BLaER1 treated with 17β-estradiol and CSF1 and Interleukin-3, amounts not matched to agents 10 nM and 100 nM (cell line): Measurements from ENCODE around the gene C10orf71.

ENCODE experiments used
- H3K27ac ChIP-seq, 11 experiments: shearing (Covaris generic); formaldehyde crosslinking; 2 replicates each; pipeline ENCODE4 v1.8.1; 2022
- H3K27me3 ChIP-seq, 11 experiments: shearing (Covaris generic); formaldehyde crosslinking; 2 replicates each; pipeline ENCODE4 v1.8.1; 2022
- H3K36me3 ChIP-seq, 11 experiments: shearing (Covaris generic); formaldehyde crosslinking; 2 replicates each; pipeline ENCODE4 v1.8.1; 2022
- H3K4me1 ChIP-seq, 10 experiments: shearing (Covaris generic); formaldehyde crosslinking; 2 replicates each; pipeline ENCODE4 v1.8.1; 2022
- H3K4me2 ChIP-seq, 11 experiments: shearing (Covaris generic); formaldehyde crosslinking; 2 replicates each; pipeline ENCODE4 v1.8.1; 2022
- H3K4me3 ChIP-seq, 10 experiments: shearing (Covaris generic); formaldehyde crosslinking; 2 replicates each; pipeline ENCODE4 v1.8.1; 2022
- H3K9ac ChIP-seq, 11 experiments: shearing (Covaris generic); formaldehyde crosslinking; 2 replicates each; pipeline ENCODE4 v1.8.1; 2022
- H3K9me3 ChIP-seq, 11 experiments: shearing (Covaris generic); formaldehyde crosslinking; replicated peaks in 1 of 11; 2 replicates each; pipeline ENCODE4 v1.8.1; 2022
- H4K20me1 ChIP-seq, 11 experiments: shearing (Covaris generic); formaldehyde crosslinking; 2 replicates each; pipeline ENCODE4 v1.8.1; 2022
- Cebpa-rat ChIP-seq, 11 experiments: shearing (Covaris generic); IDR thresholded peaks; 2 replicates each; pipeline ENCODE4 v1.8.1; 2022

C10orf71 gene

DNA sequence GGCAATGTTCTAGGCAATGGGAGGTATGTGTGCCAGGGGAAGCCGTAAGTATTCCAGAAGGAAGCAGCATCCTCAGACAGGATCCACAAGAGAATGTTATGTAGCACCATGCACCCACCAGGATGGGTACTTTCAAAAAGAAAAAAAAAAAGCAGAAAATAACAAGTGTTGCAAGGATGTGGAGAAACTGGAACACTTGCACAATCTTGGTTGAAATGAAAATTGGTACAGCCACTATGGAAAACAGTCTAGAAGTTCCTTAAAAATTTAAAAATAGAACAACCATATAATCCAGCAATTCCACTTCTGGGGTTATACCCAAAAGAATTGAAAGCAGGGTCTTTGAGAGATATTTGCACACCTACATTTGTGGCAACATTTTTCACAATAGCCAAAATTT is 20.2 kb downstream of the C10orf71 start:
- Histone ChIP-seq H3K4me3 (no peak overlapping the region), H3K36me3 (no peaks in the 10 kb centered on the region), H4K20me1 (no peaks in the 10 kb centered on the region), H3K27ac (no peak overlapping the region), H3K27me3 (no peaks in the 10 kb centered on the region), H3K9ac (no peak overlapping the region), H3K4me1 (peaks cover 0 to 21% (median 8%) of the 10 kb centered on the region in 10 experiments; a peak in 11 of 20 replicates), H3K4me2 (peak overlapping the region in 1 of 11 experiments; percentile 1; a peak in 1 of 22 replicates), H3K9me3 (no peaks in the 10 kb centered on the region)
- no peak for TF ChIP-seq Cebpa-rat (IDR thresholded peaks at IDR 0.05)

DNA sequence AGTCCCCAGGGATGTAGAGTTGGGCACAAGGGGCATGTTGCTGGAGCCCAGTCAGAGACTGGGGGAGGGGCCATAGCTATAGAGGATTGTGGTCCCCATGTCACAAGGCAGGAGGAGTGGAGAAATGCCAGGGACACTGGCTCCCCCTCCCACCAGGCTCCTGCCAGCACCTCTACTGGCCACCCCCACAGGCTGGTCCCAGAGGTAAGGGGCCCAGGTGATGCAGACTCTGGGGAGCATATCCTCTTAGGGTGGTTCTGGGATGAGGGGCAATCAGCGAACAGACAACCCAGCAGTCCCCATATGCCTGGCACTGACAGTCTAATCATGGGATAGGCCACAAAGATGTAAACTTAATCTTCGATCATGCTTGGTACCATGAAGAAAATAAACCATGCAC is 21.2 kb downstream of the C10orf71 start:
- H3K4me3 ChIP-seq = no peak overlapping the region
- TF ChIP-seq Cebpa-rat (IDR thresholded peaks at IDR 0.05) = no peak
- H3K4me1 ChIP-seq = peaks cover 0 to 17% (median 8%) of the 10 kb centered on the region in 10 experiments; a peak in 11 of 20 replicates
- H4K20me1 ChIP-seq = no peaks in the 10 kb centered on the region
- H3K27me3 ChIP-seq = no peaks in the 10 kb centered on the region
- no peak overlapping the region for H3K9ac ChIP-seq
- H3K36me3 ChIP-seq = no peaks in the 10 kb centered on the region
- no peaks in the 10 kb centered on the region for H3K9me3 ChIP-seq
- no peak overlapping the region for H3K27ac ChIP-seq
- H3K4me2 ChIP-seq = no peak overlapping the region; a peak in 1 of 22 replicates

DNA sequence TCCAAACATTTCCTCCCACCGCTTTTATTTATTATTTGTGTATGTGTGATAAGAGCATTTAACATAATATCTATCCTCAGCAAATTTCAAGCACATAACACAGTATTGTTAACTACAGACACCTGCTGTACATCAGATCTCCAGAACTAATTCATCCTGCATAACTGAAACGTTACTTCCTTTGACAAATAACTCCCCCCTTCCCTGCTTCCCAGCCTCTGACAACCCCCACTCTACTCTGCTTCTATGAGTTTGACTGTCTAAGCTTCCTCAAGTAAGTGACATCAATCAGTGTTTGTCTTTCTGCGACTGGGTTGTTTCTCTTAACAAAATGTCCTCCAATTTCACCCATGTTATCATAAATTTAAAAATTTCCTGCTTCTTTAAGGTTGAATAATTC is 22.1 kb downstream of the C10orf71 start:
- no peak for TF ChIP-seq Cebpa-rat (IDR thresholded peaks at IDR 0.05)
- H3K27me3 ChIP-seq = no peaks in the 10 kb centered on the region

GRCh38 chr10:49322371-49323170 is 23.6 kb downstream of the C10orf71 start:
- Histone ChIP-seq H3K9ac (no peak overlapping the region), H4K20me1 (no peaks in the 10 kb centered on the region), H3K36me3 (no peaks in the 10 kb centered on the region), H3K4me1 (peaks cover 0 to 18% (median 8%) of the 10 kb centered on the region in 10 experiments; a peak in 11 of 20 replicates), H3K4me2 (no peak overlapping the region), H3K27ac (no peak overlapping the region), H3K27me3 (no peaks in the 10 kb centered on the region), H3K9me3 (no peaks in the 10 kb centered on the region), H3K4me3 (no peak overlapping the region)
- no peak for TF ChIP-seq Cebpa-rat (IDR thresholded peaks at IDR 0.05)

More for the DNA sequence above, 22.1 kb downstream of the C10orf71 start:
- no peak overlapping the region for H3K4me2 ChIP-seq
- H4K20me1 ChIP-seq = no peaks in the 10 kb centered on the region
- no peak overlapping the region for H3K27ac ChIP-seq
- no peaks in the 10 kb centered on the region for H3K9me3 ChIP-seq
- H3K36me3 ChIP-seq = no peaks in the 10 kb centered on the region
- H3K4me3 ChIP-seq = no peak overlapping the region
- peaks cover 0 to 18% (median 8%) of the 10 kb centered on the region in 10 experiments; a peak in 11 of 20 replicates for H3K4me1 ChIP-seq
- no peak overlapping the region for H3K9ac ChIP-seq

GRCh38 chr10:49323171-49323895 is 24.4 kb downstream of the C10orf71 start:
- Histone ChIP-seq H3K4me3 (no peak overlapping the region), H3K36me3 (no peaks in the 10 kb centered on the region), H3K9me3 (no peaks in the 10 kb centered on the region), H3K27ac (no peak overlapping the region), H3K4me1 (peaks cover 0 to 14% (median 6%) of the 10 kb centered on the region in 10 experiments; a peak in 11 of 20 replicates), H3K9ac (no peak overlapping the region), H4K20me1 (no peaks in the 10 kb centered on the region), H3K4me2 (no peak overlapping the region), H3K27me3 (no peaks in the 10 kb centered on the region)
- TF ChIP-seq Cebpa-rat (IDR thresholded peaks at IDR 0.05) = no peak

- Histone ChIP-seq H3K4me3 (no peak overlapping the region), H3K9ac (no peak overlapping the region), H3K4me2 (no peak overlapping the region), H3K4me1 (peaks cover 0 to 9% (median 1%) of the 10 kb centered on the region in 10 experiments; a peak in 7 of 20 replicates), H3K36me3 (no peaks in the 10 kb centered on the region), H4K20me1 (no peaks in the 10 kb centered on the region), H3K27me3 (no peaks in the 10 kb centered on the region), H3K9me3 (no peaks in the 10 kb centered on the region), H3K27ac (no peak overlapping the region)
- no peak for TF ChIP-seq Cebpa-rat (IDR thresholded peaks at IDR 0.05)
Observed at GRCh38 chr10:49323896-49324270, 24.9 kb downstream of the C10orf71 start.

DNA sequence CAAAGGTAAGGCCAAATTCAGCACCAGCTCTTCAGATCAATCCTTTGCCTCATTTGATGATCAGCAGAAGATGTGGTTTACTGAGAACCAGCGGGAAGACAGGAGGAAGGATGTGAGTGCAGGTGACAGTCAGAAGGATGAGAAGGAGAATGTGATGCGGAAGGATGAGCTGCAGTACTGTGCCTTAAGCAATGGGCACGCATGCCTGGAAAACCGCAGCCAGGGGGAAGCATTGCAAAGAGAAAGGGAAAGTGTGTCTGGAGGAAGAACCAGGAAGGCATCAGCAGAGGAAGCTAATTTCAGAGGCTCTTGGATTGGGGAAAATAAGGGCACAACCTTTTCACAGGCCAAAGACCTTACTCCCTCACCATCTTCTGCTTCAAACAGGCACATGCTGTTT is 25.7 kb downstream of the C10orf71 start:
- Histone ChIP-seq H3K9me3 (no peaks in the 10 kb centered on the region), H3K27ac (no peak overlapping the region), H3K4me1 (peaks cover 0 to 9% (median 0%) of the 10 kb centered on the region in 10 experiments; a peak in 5 of 20 replicates), H3K4me3 (no peak overlapping the region), H4K20me1 (no peaks in the 10 kb centered on the region), H3K27me3 (no peaks in the 10 kb centered on the region), H3K4me2 (0 out of 22 replicates have a peak overlapping the region, but pooled peaks of 1 of the 11 experiments have one; percentile 4), H3K36me3 (no peaks in the 10 kb centered on the region), H3K9ac (no peak overlapping the region)
- no peak for TF ChIP-seq Cebpa-rat (IDR thresholded peaks at IDR 0.05)

DNA sequence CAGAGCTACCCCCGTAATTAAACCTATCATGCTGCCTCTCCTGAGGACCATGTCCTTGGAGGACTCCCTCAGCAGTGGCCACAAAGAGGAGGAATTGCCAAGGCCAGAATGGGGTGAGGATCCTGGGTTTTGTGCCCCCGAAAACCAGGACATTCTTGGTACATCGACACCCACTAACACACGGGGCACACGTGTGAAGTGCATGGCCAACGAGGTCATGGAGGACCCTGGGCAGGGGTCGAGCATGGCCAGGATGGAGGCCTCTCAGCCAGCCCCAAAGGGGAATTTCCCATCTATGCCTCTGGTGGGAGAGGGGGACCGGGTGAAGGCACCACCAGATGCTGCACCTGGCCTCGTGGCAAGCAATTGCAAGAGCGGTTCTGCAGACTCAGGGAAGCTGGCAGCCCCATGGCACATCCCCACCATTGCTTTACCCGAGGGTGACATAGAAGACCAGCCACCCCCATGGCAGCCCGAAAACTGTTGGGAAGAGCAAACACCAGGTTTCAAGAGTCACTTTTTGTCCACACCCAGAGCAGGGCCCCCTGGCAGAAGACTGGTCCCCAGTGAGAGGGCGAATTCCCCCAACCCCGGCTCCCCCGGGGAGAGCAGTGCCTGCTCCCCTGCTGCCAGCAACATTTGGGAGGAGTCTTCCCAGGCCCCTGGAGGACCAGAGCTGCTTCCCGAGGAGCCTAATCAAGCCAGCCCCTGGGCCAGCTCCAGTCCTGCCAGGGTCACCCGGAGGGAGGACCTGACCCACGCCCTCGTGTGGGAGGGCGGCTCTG is 26.4 kb downstream of the C10orf71 start:
- Histone ChIP-seq H3K4me1 (peaks cover 0 to 7% (median 0%) of the 10 kb centered on the region in 10 experiments; a peak in 5 of 20 replicates), H3K4me3 (no peak overlapping the region), H3K9ac (no peak overlapping the region), H3K27ac (no peak overlapping the region), H3K9me3 (no peaks in the 10 kb centered on the region), H3K36me3 (no peaks in the 10 kb centered on the region), H3K4me2 (0 out of 22 replicates have a peak overlapping the region, but pooled peaks of 2 of the 11 experiments have one; percentile 3 to 4), H3K27me3 (no peaks in the 10 kb centered on the region), H4K20me1 (no peaks in the 10 kb centered on the region)
- no peak for TF ChIP-seq Cebpa-rat (IDR thresholded peaks at IDR 0.05)
